ENCODE results near the gene IFNG.
"Not testable (repeated sequence)": the region's sequence is repeated elsewhere in the genome, so short reads cannot be mapped to it uniquely, and the experiment has no call there.

IFNG gene

DNA sequence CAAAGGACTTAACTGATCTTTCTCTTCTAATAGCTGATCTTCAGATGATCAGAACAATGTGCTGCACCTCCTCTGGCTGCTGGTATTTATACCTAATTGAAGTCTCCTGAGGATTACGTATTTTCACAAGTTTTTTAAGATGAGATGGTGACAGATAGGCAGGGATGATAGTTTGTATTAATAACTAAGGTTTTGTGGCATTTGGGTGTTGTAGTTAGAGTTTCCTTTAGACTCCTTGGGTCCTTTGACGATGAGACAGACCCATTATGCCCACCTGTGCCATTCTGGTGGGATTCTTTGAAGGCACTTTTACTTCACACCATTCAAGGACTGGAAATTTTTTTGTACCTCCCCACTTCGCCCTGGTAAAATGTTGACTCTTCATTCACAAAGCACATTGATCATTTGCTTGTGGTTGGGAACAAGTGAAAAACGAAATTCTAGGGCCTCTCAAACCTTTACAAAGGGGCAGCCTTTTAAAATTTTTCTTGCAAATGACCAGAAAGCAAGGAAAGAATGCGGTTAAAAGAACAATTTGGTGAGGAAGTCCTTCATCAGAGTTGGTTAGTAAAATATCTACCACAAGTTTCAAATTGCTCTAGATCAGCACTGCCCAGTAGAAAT is at the start of gene IFNG:
Gene IFNG, minus strand, starts transcription at position 60 of the 624 bp plus-strand sequence. CDS start 125 bp downstream, outside the sequence.
- no peak for DNase-seq (ENCODE audit: low spot score)

DNA sequence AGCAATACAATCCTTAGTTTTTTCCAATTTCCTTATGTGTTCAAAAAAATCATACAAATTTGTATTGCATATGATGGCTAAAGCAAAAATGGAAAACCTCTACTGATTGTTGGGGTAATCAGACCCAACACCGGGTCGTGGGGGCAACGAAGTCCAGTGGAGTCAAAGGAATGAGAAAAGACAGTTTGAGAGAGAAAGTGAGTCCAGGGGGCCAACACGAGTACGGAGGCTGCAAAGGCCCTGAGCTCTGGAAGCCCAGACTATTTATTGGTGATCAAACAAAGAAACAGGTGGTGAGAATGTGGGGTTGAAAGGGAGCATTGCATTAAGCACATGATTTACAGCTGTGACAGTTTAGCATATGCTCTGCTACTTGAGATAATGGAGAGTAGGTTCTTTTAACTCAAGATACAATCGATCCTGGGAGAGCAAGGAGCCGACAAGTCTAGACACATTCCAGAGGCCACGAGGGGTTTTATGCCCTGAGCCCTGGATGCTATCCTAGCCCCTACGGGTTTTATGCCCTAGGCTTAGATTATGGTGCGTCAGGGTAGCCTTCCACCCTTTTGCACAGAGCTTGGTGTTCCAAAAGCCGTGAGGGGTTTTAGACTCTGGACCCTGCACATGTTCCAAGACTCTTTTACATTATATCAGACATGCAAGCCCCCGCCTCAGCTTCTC is 49.6 kb upstream of the IFNG start:
- not testable (repeated sequence) for DNase-seq (ENCODE audit: low spot score)

DNA sequence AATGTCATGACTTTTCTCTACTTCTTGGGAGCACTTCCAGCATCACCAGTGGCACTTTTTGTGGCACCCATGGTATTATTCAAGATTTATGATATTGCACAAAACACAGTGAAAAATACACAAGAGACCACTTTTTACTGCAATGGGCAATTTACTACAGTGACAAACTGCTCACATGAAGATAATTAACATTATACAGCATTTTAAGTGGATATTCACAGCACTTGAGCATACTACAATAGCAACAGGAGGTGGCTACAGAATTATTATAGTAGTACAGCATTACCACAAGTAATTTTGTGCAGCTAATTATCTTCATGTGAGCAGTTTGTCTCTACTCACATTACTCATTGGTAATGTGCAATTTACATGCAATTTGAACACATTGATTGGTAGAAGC is 47.7 kb upstream of the IFNG start:
- no peak for DNase-seq (ENCODE audit: low spot score)

DNA sequence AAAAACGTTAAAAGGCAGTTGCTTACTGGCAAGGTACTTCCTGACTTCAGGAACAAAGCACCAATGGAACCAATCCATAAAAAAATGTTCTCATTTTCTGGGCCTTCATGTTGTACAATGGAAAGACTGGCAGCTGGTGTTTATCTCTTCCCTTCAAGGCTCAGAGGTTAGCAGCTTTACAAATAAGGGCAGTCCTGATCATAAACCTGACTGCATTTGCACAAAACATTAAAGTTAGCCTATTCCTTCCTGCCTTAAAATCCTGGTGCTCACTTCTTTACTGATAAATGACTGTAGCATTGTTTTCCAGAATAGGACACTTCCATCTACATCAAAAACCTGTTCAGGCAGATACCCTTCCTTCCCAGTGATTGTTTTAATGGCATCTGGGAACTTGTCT is 46.9 kb upstream of the IFNG start:
- DNase-seq (ENCODE audit: low spot score), result no peak

DNA sequence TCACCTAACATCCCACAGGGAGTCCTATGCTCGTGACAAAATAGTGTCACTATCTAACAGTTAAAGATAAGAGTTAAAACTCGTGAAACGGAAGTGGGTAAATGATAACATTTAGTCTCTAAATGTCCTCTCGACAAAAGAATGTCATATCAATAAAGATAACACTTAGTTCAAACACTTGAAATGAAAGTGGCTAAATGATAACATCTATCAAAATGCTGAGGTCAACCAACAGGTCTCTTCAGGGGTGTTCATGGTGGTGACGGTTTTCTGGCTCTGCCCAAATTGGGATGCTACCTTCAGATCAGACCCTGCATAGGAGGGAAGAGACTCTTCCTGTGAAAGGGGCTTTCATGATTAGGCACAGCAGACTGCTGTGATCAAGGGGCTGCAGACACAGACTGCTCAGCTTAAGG is 43.9 kb upstream of the IFNG start:
- DNase-seq (ENCODE audit: low spot score), result no peak

DNA sequence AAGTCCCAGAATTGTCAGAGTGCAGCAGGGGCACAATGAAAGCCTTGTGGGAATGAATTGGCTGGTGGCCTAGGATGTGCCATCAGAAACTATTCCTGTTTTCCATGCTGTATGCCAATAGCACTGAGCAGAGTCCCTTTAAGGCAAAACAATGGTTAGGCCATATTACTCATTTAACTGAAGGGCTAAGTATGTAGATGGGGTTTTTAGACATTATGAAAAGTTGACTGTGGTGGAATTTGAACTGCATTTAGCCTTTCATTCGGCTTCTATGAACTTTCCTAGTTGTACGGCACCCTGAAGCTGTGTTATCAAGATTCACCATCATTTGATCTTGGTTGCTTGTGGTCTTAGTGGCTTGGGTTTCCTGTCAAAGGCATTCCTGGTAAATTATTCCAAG is 41.3 kb upstream of the IFNG start:
- DNase-seq (ENCODE audit: low spot score), result no peak

DNA sequence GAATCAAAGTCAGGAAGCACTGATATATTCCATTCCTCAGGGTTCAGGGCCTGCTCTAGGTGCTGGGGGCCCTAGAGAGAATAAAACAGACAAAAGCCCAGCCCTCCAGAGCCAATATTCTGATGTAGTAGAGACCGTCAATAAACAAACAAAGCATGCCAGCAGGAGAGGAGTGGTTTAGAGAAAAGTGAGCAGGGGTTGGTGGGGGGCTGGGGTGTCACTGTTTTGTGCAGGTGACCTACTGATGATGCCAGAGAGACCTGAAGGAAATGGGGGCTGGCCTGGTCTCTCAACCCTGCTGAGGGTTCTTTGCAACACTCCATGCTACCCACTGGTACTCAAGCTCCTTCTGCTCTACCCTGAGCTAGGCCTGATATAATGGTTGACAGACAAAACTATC is 39.6 kb upstream of the IFNG start:
- DNase-seq (ENCODE audit: low spot score), result no peak

DNA sequence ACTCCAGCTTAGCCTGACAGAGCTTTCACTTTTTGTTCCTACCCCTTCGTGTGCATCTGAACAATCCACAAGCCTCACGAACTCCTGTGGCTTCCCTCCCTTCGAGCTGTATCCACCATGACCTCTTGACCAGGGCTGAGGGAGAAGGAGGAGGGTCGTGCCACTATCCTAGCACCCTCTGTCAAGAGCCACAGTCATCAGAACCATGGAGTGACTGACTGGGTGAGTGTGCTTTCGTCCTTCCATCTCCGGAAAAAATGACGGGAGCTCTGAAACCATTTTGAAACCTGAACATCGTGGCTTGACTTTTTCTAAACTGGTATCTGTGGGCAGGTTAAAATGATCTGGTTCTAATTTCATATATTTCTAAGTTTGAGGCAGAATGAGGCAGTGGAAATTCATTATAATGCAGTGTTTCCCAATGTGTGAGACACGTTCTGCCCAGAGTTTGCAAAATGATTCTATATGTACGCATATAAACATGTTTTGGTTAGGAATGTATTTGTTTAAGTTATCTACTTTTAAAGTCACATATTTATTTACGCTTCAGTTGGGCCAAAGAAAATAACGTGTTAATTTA is 39.1 kb upstream of the IFNG start:
- DNase-seq (ENCODE audit: low spot score), result no peak

DNA sequence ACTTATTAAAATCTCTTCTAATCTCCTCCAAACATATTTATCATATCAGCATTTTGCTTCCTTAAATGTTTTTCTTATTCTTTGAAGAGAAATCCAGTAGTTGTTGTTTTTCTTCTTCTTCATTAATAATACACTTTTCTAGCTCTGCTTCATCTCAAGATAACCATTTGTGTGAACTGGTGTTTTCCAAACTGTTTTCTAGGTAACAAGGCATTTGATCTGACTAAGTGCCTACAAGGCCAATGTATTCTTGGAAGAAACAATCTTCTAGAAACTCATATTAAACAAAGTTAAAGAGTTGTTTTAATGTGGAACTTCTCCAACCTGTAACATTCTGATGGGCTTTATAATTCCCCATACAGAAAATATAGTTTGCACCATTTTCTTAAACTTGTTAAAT is 30.8 kb upstream of the IFNG start:
- no peak for DNase-seq (ENCODE audit: low spot score)

DNA sequence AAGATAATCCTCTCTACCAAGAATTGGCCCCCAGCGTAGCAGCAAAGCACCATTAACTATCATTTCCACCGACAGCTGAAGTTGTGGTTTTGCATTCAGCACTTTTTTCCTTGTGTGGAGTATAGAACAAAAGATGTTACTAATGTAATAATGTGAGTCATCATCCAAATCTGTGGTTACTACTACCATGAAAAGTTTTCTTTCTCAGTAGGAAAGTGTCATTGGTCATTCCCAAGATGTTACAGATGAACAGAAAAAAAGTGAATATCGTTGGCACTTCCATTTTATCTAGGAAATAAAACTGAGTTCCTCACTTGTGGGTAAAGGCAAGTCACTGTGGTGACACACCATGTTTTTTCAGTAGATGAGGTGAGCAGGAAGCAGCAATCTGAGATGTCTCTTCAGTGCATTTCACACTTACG is 30.3 kb upstream of the IFNG start:
- peak; percentile 4 for DNase-seq (ENCODE audit: low spot score)

DNA sequence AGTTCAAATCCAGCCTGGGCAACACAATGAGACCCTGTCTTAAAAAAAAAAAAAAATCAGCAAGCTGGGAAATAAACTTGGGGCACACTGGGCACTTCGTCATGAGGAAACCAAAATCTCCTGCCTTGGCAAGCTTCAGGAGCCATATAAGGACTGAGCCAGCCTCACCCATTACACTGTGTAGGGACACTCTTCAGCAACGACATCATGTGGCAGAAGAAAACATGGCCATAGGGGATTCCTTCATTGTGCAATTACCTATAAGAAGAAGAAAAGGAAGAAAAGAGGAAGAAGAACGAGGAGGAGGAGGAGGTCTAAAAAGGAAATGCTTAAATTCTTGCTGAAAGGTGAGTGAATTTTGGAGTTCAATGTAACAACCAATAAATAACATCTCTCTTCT is 26.1 kb upstream of the IFNG start:
- DNase-seq (ENCODE audit: low spot score), result no peak

DNA sequence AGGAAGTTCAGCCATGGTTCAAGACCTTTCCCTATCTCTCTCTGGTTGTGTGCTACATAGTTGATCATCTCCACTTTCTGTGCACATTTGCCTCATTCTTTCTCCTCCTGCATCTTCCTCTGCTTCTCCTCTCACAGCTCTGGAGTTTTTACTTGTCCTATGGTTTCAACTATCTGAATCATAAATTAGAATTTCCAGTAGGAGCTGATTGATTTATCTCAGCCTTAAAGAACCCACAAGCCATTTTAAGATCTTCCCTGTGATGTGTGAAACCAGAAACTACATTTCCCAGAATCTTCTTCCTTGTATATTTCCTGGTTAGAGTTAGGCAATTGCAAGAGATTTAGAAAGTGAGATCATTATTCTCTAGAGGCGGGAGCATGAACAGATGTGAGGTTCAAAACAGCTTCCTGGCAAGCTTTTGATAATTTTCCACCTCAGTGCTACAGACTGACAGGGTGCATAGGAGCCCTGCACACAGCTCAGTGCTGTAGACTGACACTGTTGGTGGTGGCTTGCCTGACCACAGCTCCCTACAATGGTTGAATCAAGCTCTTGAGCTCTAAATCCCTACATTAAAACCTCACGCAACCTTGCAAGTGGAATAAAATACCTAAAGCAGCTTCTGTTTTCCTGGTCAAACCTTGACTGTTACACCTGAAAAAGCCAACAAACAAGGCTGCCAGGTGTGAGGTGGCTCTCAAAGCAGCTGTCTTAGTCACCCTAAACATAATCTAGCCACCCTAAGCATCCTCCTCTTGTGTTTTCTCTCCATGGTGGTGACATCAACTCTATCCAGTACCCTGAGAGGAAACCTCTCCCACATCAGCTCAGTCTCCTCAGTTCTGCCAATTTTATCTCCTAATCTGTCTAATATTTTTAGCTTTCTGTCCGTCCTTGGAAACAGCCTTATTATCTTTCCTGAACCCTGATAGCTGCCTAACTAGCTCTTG is 21.5 kb upstream of the IFNG start:
- DNase-seq (ENCODE audit: low spot score), result no peak

DNA sequence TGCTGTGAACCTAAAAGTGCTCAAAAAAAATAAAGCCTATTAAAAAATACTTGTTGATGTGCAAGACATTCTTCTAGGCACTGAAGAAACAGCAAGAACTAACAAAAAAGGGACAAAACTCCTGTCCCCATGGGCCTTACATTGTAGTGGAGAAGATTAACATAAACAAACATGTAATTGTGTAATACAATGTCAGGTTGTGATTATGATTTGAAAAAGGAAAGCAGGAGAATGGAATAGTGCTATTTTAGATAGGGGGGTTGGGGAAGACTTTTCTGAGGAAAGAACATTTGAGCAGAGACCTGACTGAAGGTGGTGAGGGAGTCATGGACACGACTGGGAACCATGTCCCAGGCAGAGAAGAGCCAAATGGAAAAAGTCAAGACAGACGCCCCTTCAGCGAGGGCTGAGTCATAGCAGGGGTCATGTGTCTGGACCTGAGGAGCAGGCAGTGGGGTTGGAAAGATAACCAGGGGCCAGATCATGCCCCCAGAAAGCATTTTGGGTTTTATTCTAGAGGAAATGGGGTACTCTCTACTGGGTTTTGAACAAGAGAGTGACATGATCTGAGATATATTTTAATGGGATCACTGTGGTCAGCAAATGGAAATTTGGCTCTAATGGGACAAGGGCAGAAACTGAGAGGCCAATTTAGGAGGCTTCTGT is 19.4 kb upstream of the IFNG start:
- no peak for DNase-seq (ENCODE audit: low spot score)

DNA sequence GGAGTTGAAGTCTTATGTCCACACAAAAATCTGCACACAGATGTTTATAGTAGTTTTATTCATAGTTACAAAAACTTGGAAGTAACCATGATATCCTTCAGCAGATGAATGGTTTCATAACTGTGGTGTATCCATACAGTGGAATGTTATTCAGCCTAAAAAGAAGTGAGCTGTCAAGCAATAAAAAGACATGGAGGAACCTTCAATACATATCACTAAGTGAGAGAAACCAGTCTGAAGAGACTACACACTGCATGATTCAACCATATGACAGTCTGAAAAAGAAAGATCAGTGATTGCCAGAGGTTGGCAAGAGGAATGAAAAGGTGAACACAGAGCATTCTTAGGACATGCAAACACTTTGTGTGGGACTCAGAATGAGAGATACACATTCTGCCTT is 18.6 kb upstream of the IFNG start:
- DNase-seq (ENCODE audit: low spot score), result no peak

DNA sequence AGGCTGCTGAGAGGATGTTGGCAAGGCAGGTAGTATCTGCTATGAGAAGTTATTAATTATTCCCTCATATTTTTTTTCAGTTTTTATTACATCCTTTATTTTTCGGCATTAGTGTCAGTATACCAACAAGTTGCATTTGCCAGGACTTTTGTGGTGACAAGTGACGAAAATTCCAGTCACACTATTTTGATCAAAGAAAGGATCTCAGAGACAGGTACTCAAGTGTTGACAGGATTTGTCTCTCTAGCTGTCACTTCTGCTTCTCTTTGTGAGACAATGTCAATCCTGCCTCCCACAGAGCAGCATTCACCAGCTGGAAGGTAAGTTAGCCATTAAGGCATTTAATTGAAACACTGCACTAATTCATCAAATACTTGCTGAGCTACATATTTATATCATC is 18.0 kb upstream of the IFNG start:
- no peak for DNase-seq (ENCODE audit: low spot score)

DNA sequence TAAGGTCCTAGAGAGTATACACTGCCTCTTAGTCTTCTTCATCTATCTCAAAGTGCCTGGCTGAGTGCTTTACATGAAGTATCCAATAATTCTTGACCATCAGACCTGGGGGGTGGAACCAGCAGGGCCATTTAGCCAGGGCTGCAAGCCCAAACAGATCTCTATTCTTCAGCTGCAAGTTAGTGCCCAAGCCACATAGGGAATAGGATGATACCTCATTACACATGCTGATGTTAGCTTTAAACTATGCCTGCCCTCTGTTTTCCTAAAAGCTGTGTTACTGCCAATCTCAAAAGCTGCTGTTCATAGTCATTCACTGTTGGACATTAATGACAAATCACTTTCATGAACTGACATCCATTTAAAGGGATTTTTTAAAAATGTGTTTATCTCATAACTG is 16.7 kb upstream of the IFNG start:
- DNase-seq (ENCODE audit: low spot score), result no peak

DNA sequence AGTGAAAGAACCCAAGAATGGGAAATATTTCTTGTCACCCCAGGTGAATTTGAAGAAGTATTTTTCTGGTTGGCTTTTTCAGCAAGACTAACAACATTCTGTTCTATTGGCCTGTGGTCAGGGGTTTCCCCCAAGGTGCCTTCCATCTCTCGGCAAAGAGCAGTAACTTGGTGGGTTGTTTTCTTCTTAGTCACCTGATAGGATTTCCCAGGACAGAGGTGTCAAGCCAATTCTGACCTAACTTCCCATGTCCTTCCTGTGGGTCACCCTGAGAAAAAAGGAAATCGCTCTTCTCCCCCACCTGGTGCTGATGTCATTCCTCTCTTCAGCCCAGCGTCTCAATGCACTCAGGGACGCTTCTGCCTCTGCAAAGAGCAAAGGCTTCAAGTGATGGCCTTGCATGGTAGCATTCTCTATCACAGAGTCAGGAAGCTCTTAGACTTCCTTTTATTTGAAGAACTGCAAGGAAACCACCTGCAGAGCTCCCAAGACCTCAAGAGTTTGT is 16.1 kb upstream of the IFNG start:
- DNase-seq (ENCODE audit: low spot score), result no peak

DNA sequence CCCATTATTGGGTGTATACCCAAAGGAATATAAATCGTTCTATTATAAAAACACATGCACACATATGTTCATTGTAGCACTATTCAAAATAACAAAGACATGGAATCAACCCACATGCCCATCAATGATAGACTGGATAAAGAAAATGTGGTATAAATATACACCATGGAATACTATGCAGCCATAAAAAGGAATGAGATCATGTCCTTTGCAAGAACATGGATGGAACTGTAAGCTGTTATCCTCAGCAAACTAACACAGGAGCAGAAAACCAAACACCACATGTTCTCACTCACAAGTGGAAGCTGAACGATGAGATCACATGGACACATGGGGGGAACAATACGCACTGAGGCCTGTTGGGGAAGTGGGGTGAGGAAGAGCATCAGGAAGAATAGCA is 15.2 kb upstream of the IFNG start:
- DNase-seq (ENCODE audit: low spot score), result not testable (repeated sequence)

DNA sequence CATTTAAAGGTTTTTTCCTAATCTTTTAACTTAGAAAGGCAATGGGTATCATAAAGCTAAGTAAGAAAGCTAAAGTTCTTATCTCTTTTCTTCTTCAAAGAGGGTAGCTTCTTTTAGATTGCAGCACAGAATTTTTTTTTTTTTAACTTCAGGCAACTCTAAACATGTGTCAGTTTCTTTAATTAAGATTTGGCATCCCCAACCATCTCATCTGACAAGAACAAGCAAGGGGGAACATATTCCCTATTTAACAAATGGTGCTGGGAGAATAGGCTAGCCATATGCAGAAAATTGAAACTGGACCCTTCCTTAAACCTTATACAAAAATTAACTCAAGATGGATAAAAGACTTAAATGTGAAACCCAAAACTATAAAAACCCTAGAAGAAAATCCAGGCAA is 14.3 kb upstream of the IFNG start:
- no peak for DNase-seq (ENCODE audit: low spot score)

DNA sequence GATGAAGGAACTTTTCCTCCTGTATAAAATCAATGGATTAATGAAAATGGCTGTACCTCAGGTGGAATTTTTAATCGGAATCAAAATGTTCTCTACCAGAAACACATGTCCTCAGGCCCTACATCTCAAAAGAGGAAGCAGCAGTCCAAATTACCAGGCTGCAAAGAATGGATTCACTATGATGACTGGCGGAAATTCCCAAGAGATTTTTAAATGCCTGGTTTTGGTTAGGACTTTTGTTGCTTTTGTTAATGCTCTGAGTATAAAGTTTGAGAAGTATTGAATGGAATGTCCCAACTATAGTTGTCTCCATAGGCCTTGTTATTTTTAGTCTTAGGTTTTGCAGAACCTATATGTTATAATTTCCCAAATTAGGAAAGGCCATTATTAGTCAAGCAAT is 11.2 kb upstream of the IFNG start:
- DNase-seq (ENCODE audit: low spot score), result no peak

DNA sequence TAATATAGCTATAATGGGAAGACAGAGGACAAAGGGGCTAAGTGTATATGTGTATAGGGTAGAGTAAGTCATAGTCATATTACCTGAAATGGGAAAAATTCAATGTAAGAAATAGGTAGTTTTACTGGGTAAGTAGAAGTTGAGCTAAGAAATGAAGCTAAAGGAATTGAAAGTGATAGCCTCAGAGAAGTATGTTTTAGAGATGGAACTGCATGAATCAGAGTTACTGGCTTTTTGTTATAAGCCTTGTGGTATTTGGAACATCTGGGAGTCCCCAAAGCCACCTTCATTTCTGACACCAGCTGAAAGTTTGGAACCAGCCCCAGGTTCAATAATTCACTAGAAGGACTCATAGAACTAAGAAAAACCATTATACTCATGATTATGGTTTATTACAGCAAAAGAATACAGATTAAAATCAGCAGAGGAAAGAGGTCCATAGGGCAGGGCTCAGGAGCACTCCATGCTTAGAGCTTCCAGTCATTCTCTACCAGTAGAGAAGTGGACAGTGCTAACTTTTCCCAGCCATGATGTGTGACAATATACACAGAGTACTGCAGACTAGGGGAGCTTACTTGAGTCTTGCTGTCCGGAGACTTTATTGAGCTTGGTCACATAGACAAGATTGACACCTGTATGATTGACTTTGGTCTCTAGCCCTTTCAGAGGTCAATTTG is 9.8 kb upstream of the IFNG start:
- no peak for DNase-seq (ENCODE audit: low spot score)
